Measurements from ENCODE around the gene SIT1.
"Not testable (repeated sequence)": the region's sequence is repeated elsewhere in the genome, so short reads cannot be mapped to it uniquely, and the experiment has no call there.

DNA sequence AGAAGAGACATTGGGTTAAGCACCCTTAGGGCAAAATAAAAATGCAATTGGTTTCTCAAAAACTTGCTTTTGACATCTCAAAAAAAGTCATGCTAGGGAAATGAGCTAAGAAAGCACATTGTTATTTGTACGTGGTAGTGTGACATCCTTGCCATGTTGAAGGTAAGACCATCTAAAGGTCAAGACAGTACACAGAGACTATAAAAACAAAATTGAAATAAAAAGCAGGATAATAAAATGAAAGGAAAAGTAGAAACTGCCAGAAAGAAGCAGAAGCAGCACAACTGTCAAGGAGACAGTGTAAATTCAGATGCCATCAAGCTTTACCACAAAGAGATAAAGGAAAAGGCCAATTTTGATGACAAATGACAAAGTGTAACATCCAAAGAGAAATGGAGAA, 11.5 kb downstream of the SIT1 start:
- TF ChIP-seq POLR2A (IDR thresholded peaks at IDR 0.05; ENCODE audit: low read length); PHF8 (IDR thresholded peaks at IDR 0.05; ENCODE audit: borderline replicate concordance, low read depth); CEBPB (IDR thresholded peaks at IDR 0.05): not testable (repeated sequence)
- TF ChIP-seq, protein P1, sequence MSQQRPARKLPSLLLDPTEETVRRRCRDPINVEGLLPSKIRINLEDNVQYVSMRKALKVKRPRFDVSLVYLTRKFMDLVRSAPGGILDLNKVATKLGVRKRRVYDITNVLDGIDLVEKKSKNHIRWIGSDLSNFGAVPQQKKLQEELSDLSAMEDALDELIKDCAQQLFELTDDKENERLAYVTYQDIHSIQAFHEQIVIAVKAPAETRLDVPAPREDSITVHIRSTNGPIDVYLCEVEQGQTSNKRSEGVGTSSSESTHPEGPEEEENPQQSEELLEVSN (IDR thresholded peaks at IDR 0.05; ENCODE audit: borderline replicate concordance, low read depth) = not testable (repeated sequence)
